ENCODE results near the gene SLC17A4.

- TF ChIP-seq CTCF (IDR thresholded peaks at IDR 0.05) (no peak), POLR2A (IDR thresholded peaks at IDR 0.05) (no peak), EP300 (IDR thresholded peaks at IDR 0.05) (no peak)
Measured at GRCh38 chr6:25830458-25830857, 75.9 kb downstream of the SLC17A4 start.

Data from tibial nerve (tissue), 4 donors.